GM18508 (cell line): ENCODE results near the gene COPB1.

Experiments
- ATAC-seq: cut with Tn5 transposase; IDR thresholded peaks from one replicate; pipeline ENCODE4 v1.9.1; 2021; ENCODE audit warnings: moderate number of reproducible peaks; ENCODE audit not compliant: insufficient read depth, unreplicated experiment

The COPB1 gene

DNA sequence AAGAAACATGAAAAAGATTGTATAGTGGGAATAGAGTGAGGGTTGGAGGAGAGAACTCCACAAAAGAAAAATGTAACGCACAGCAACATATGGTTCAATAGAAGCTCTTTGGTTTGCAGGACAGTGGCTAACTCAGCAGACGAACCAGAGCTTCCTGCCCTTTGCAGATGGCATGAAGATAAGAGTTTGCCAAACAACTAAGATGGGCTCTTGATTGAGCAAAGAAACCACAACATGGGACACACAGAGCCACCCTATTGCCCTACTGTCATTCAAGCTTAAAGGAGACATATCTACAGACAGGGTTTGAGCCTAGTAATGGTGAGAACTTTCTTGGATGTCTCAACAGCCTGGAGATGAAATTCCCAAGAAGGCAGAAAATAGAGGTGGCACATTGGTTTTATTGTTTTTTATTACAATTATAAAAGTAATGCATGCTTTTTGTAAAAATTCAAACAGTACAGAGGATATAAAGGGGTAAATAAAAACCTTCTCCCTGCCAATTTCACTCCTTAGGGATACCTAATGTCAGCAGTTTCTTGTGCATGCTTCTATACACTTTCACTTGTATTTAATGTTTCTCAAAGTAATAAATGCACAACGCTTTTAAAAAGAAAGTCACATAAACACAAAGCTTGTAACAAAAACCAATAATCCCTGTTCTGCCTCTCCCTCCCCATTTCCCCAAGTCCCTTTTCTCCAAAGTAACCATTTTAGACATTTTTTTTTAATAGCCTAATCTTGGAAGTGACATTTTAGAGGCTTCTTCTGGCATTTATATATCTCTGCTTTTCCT, 63.7 kb downstream of the COPB1 start:
- ATAC-seq: no peak

DNA sequence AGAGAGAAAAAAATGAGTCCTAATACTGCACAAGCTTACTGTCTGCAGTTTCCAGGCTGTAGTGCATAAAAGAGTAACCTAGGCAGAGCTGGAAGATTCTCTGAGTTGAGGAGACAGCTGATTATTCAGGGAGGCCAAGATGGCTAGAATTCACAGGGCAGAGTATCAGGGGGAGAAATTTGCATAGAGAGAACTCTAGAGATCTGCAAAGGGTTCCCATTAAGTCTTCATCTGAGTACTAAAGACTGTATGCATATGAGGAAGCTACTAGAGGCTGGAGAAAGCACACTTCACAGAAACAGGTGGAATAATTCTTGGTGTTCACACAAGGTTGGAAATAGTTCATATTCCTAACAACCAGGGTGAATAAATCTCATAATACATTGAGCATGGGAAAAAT, 74.0 kb downstream of the COPB1 start:
- ATAC-seq: no peak

- ATAC-seq: no peak
Measured at GRCh38 chr11:14424096-14424495, 75.5 kb downstream of the COPB1 start.

- ATAC-seq: no peak
Measured at GRCh38 chr11:14423633-14424032, 76.0 kb downstream of the COPB1 start.

DNA sequence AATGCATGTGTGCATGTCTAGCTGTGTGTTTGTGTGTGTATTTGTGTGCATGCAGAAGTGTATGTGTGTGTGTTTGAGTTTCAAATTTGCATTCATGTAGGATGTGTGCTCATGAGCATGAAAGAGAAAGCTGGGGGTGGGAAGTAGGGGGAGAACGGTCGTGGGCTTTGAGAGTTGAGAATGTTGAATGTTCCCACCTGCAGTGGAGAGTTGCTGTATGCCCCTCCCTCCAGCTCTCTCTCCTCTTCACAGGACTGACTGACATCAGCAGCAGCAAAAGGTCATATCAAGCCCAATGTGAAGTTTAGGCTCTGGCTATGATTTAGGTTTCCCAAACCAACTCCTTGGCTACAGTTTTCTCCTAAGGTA, 76.8 kb downstream of the COPB1 start:
- no peak for ATAC-seq

GRCh38 chr11:14422052-14422813, 77.4 kb downstream of the COPB1 start:
- ATAC-seq: no peak

- no peak for ATAC-seq
Measured at GRCh38 chr11:14420223-14420622, 79.4 kb downstream of the COPB1 start.

DNA sequence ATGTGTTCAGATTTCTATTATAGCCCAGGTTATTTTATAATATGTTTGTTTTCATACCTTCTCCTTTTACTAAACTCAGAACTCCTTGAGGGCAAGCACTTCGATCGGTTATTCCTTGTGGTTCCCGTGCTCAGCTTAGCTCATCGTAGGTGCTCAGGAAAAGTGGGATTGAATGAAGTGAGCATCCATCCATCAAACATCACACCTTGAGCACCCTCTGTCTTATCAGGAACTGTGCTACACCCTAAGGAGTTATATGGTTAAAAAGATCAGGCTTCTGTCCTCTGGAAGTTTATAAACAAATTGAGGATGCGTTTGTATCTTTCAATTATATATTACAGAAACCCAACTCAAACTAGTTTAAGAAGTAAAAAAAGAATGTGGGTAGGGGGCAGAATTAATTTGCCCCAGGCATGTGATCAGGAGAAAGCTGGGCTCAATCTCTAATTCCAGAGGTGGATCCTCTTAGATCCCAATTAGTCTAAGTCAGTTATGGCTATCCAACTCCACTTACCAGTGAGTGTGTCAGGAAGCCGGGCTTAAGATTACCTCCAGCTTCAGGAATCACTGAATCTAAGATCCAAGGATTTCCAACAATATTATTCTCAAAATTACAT, 80.7 kb downstream of the COPB1 start:
- no peak for ATAC-seq

GRCh38 chr11:14417617-14418374, 81.8 kb downstream of the COPB1 start:
- no peak for ATAC-seq

DNA sequence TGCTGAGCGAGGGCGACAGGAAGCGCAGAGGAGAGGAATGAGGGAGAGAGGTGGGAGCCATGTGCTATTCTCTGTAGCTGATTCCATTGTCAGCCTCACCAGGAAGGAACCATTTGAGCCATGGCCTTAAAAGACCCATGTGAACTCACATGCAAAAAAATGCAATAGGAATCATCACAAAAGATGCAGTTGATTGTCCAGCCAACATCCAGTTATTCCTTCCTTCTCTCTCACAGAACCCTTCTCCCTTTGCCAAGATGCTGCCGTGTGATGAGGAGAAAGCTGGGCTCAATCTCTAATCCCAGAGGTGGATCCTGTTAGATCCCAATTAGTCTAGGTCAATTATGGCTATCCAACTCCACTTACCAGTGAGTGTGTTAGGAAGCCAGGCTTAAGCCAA, 82.4 kb downstream of the COPB1 start:
- ATAC-seq: no peak

GRCh38 chr11:14414470-14415461, 84.8 kb downstream of the COPB1 start:
- peak; percentile 73 for ATAC-seq

DNA sequence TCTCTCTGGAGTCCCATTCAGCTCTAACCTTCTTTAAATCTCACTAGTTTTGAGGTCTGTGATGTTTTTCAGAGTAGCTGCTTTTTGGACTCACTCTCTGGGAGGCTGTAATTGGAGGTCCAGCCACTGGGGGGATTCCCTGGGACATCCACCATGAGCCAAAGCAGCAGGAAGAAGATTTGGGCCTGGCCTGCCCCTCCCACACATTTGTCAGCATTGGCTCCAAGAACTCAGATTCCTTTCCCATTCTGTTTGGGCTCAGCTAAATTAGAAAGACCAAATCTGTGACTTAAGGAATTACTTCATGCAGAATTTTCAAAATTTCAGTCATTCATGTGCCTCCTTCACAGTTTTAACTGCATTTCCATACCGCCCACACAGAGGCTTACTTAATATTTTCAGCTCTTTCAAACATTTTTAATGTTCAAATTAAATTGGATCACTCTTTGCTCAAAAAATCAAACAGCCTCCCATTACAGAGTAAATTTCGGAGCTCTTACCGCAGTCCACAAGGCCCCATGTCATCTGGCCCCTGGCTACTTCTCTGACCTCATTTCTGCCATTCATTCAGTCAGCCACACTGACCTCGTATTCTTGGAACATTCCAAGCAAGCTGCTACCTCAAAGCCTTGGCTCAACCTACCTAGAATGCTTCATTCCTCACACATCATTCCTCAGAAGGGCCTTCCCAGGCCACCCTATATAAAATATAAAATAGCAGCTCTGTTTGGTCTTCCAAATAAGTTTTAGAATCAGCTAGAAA, 86.1 kb downstream of the COPB1 start:
- no peak for ATAC-seq

DNA sequence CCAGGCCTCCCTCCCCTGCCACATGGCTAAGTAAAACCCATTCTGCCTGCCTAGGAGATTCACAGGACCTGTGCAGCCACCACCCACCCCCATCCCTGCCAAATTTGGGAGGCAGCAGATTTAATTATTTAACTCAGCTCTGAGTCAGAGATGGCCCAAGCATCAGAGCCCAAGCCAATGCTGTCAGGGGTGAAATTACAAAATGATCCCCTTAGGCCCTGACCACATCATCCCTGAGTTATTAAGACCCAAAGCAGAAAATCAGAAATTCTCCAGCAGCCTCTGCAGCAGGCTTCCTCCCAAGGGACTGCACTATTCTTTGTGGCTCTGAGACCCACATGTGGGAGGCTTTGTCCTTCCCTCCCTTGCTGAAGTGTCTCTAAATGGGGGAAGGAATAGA, 87.8 kb downstream of the COPB1 start:
- no peak for ATAC-seq

- no peak for ATAC-seq
Measured at GRCh38 chr11:14409891-14410290, 89.7 kb downstream of the COPB1 start.

DNA sequence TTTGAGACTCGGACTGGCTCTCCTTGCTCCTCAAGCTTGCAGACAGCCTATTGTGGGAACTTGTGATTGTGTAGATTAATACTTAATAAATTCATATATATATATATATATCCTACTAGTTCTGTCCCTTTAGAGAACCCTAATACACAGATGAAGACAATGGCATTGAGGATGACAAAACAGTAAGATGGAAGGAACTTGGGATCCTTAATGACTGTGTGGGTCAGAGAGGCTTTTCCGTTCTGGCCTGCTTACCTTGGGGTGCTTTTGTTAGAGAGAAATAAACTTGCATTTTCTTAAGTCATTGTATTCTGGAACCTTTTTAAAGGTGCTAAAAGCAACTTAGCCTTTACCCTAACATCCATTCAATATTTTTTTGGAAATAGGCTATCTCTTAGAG, 91.0 kb downstream of the COPB1 start:
- no peak for ATAC-seq
